ENCODE results near the gene CTPS1. TPM values are rescaled to one million over a fixed set of nuclear protein-coding genes. Genes with fewer than 3 reads are reported as not detected.

The CTPS1 gene
- total and polyA plus RNA-seq, 2 experiments from 2014 or later, result 18.7 to 38.0 TPM

DNA sequence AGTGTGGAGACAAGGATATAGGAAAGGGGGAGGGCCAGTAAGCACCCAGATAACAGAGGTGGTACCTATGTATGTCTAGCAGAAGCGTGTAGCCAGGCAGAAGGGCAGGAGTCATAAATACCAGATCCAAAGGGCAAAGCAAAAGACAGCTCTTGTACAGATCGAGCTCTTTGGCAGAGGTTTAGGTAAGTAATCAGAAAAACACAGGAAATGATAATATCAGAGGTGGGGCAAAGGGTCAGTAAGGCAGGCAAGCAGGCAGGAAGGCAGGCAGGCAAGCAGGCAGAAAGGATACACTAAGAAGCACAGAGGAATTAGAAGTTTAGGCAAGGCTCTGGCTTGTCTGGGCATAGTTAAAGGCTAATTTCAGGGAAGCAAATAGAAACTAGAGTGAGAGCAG is 64.7 kb downstream of the CTPS1 start:
- Histone ChIP-seq H3K27ac (peak overlapping the region; percentile 58), H3K27me3 (no peaks in the 10 kb centered on the region), H3K4me1 (ENCODE audit: low read depth) (no peaks in the 10 kb centered on the region), H3K9me3 (ENCODE audit: low read depth) (no peaks in the 10 kb centered on the region), H3K4me3 (no peak overlapping the region), H3K36me3 (peaks cover 67% of the 10 kb centered on the region)
- DNase-seq (ENCODE audit: low read depth in 1 of 2, low spot score in 1 of 2), result no peak
- TF ChIP-seq, protein P1, sequence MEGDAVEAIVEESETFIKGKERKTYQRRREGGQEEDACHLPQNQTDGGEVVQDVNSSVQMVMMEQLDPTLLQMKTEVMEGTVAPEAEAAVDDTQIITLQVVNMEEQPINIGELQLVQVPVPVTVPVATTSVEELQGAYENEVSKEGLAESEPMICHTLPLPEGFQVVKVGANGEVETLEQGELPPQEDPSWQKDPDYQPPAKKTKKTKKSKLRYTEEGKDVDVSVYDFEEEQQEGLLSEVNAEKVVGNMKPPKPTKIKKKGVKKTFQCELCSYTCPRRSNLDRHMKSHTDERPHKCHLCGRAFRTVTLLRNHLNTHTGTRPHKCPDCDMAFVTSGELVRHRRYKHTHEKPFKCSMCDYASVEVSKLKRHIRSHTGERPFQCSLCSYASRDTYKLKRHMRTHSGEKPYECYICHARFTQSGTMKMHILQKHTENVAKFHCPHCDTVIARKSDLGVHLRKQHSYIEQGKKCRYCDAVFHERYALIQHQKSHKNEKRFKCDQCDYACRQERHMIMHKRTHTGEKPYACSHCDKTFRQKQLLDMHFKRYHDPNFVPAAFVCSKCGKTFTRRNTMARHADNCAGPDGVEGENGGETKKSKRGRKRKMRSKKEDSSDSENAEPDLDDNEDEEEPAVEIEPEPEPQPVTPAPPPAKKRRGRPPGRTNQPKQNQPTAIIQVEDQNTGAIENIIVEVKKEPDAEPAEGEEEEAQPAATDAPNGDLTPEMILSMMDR (IDR thresholded peaks at IDR 0.05; ENCODE audit: low read depth, low read length), result no peak

GRCh38 chr1:41045740-41046139 is 66.2 kb downstream of the CTPS1 start:
- H3K4me3 ChIP-seq, result no peak overlapping the region
- TF ChIP-seq, protein P1 (IDR thresholded peaks at IDR 0.05; ENCODE audit: low read depth, low read length), result no peak
- no peaks in the 10 kb centered on the region for H3K4me1 ChIP-seq (ENCODE audit: low read depth)
- no peaks in the 10 kb centered on the region for H3K9me3 ChIP-seq (ENCODE audit: low read depth)
- no peak overlapping the region for H3K27ac ChIP-seq
- peaks cover 66% of the 10 kb centered on the region for H3K36me3 ChIP-seq
- DNase-seq (ENCODE audit: low read depth in 1 of 2, low spot score in 1 of 2), result peak in 1 of 2 donors; percentile 96
- no peaks in the 10 kb centered on the region for H3K27me3 ChIP-seq

GRCh38 chr1:41046347-41046775 is 66.9 kb downstream of the CTPS1 start:
- DNase-seq (ENCODE audit: low read depth in 1 of 2, low spot score in 1 of 2), result no peak
- Histone ChIP-seq H3K27ac (peak overlapping the region; percentile 17), H3K4me1 (ENCODE audit: low read depth) (no peaks in the 10 kb centered on the region), H3K9me3 (ENCODE audit: low read depth) (no peaks in the 10 kb centered on the region), H3K4me3 (no peak overlapping the region), H3K36me3 (peaks cover 60% of the 10 kb centered on the region), H3K27me3 (no peaks in the 10 kb centered on the region)
- TF ChIP-seq, protein P1 (IDR thresholded peaks at IDR 0.05; ENCODE audit: low read depth, low read length), result no peak

DNA sequence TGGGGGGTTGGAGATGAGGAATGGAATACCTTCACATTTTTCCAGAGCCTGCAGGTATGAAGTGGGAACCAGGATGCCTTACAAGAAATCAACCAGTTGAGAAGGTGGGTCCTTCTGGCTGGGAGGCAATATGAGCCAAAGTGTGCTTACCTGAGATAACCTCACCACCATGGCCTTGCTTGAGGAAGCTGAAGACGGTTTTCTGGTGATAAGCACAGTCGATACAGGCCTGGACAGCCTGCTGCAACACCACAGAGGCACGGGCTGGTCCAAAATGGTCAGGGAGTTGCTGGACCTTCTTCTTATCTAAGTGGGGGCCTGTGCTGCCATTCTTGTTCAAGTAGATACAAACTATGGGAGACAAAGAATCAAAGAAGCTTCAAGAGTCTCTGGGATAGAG is 69.0 kb downstream of the CTPS1 start:
- Histone ChIP-seq H3K9me3 (ENCODE audit: low read depth) (no peaks in the 10 kb centered on the region), H3K27me3 (no peaks in the 10 kb centered on the region), H3K4me3 (no peak overlapping the region), H3K4me1 (ENCODE audit: low read depth) (no peaks in the 10 kb centered on the region), H3K36me3 (peaks cover 56% of the 10 kb centered on the region), H3K27ac (no peak overlapping the region)
- TF ChIP-seq, protein P1 (IDR thresholded peaks at IDR 0.05; ENCODE audit: low read depth, low read length), result no peak
- DNase-seq (ENCODE audit: low read depth in 1 of 2, low spot score in 1 of 2), result no peak

GRCh38 chr1:41051022-41051421 is 71.5 kb downstream of the CTPS1 start:
- H3K4me3 ChIP-seq, result no peak overlapping the region
- no peaks in the 10 kb centered on the region for H3K9me3 ChIP-seq (ENCODE audit: low read depth)
- H3K4me1 ChIP-seq (ENCODE audit: low read depth), result no peaks in the 10 kb centered on the region
- no peak for DNase-seq (ENCODE audit: low read depth in 1 of 2, low spot score in 1 of 2)
- H3K36me3 ChIP-seq, result peaks cover 49% of the 10 kb centered on the region
- TF ChIP-seq, protein P1 (IDR thresholded peaks at IDR 0.05; ENCODE audit: low read depth, low read length), result no peak
- no peaks in the 10 kb centered on the region for H3K27me3 ChIP-seq
- no peak overlapping the region for H3K27ac ChIP-seq

- TF ChIP-seq, protein P1 (IDR thresholded peaks at IDR 0.05; ENCODE audit: low read depth, low read length), result no peak
- no peak overlapping the region for H3K4me3 ChIP-seq
- no peaks in the 10 kb centered on the region for H3K27me3 ChIP-seq
- no peaks in the 10 kb centered on the region for H3K9me3 ChIP-seq (ENCODE audit: low read depth)
- DNase-seq (ENCODE audit: low read depth in 1 of 2, low spot score in 1 of 2), result no peak
- H3K27ac ChIP-seq, result no peak overlapping the region
- H3K4me1 ChIP-seq (ENCODE audit: low read depth), result no peaks in the 10 kb centered on the region
- H3K36me3 ChIP-seq, result peaks cover 31% of the 10 kb centered on the region
Observed at GRCh38 chr1:41053316-41053715, 73.8 kb downstream of the CTPS1 start.

Data from cardiac muscle cell (in vitro differentiated cells and primary cell).